CD4-positive, alpha-beta T cell treated with Interleukin-4 for 4 hours (primary cell): Measurements from ENCODE around the gene TENM4.

Source experiments
- DNase-seq: peaks from one replicate; pipeline ENCODE4 v3.0.0-alpha.2; 2020

Gene TENM4

DNA sequence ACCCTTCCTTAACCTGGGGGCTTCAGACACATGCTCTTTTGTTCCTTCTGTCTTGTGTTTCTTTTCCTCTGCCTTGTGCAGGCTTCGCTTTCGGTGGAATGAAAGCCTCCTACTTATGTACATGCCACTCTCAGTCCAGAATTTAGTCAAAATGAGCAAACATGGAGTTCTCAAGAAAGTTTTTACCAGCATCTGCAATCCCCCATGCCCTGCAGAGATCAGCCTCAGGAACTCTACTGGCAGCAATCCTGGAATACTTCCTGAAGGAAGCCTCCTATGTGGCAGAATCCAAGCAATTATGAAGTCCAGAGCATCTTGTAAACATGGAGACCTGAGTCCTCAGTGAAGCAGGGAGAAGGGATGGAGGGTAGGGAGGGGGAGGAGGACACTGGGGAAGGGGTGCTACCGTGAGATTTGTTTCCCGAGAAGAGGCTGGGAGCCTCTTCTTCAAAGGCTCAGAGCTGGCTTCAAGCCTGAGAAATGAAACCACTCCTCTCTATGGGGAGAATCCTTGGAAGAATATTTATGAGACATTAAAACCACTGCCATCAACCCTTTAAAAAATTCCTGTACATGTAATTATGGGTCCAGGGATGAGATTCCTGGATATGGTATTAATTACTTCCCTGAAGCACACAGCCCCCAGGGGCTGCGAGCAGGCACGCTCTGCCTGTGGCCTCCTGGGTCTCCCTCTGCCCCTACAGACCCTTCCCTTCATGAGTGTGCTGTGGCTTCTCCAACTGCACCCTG, 58.4 kb downstream of the TENM4 start:
- DNase-seq, result no peak

DNA sequence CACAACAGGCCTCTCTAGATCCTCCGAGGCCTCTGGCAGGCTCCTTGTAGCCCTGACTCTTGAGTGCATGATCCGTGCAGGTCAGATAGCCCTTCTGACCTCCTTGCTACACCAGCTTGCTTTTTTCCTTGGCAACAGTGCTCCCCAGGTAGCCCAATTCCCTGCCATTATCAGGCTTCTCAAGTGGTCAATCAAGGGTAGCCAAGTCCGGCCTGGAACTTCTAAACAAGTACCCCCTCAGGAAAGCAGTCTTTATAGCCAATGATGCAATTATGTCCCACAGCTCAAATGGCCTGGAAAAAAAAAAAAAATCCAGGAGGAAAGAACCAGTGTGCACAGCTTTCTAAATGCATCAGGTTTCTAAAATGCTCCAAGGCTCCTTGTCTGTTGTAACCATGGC, 59.8 kb downstream of the TENM4 start:
- no peak for DNase-seq

DNA sequence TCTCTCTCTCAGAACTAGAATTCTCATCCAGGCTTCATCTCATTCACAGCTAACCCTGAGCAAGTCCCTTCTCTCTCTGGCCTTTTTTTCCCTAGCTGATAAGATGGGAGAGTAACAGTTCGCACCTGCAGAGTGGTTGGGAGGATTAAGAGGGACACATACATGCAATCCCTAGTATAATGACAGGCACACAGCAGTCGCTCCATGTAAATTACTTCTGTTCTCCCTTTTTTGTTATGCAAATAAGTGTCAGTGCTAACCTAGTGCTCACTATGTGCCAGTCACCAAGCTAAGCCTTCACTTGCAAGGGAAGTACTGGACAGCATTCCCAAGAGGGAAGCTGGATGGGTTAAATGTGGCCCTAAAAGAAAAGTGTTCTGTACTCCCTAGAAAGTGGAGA, 63.4 kb downstream of the TENM4 start:
- DNase-seq, result no peak

DNA sequence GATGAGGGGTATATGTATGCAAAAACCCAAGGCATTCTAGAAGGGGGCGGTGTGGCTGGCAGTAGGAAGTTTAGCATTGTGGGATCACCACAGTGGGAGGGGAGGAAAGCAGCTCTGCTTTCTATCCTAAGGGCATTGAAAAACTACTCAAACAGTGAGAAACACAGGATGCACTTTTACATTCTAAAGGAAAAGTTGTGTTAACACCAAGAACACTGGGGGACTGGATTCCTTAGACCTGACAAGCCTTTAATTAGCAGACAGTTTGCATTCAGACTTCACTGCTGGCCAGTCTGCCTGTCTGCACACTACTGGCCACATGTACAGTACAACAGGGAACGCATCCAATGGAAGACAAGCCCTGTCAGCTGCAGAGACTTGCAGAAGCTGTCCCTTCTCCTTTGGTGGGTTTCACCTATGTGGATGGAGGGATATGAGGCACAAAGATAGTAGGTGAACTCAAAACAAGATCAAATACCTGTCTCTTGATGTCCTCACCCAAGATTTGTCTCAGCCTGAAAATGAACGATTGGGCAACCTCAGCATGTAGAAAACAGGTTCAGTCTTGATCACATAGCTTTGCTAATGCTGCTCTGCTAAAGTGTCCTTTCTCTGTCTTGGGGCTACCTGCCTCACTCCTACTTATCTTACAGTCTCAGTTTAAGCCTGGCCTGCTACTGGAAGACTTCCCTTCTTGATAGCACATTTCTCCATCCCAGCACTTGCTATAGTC, 64.8 kb downstream of the TENM4 start:
- DNase-seq, result no peak

DNA sequence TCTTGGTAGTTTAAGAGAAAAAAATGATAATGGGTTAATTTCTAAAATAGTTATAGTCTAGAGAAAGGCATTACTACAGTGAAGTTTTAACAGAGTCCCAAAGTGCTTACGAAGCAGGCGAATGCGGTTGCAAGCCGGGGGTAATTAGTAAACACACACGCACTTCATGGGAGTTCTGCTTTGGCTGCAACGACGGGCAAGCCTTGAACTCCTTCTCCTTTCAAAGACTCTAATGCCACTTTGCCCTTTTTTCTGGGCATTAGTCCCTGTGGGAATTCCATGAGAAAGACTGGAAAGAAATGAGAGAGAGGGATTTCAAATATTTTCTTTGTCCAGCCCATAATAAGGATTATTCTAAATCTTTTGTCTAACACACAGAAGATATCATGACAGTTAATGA, 66.1 kb downstream of the TENM4 start:
- no peak for DNase-seq

DNA sequence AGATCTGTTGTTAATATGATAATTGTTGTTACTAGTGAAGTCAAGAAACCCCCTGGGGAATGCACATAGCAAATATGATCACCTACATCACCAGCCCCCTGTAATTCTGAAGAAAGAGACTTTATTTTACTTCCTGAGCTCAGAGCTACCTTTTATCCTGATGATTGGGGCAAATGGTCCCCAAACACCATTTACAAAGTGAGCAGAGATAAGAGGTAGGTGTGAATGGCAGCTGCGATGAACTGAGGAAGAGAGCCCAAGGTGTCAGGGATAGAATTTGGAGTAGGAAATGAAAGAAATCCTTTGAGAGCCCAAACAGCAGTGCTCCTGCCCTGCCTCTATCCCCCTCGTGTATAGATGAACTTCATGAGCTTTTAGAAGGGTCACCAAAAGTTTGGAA, 69.1 kb downstream of the TENM4 start:
- no peak for DNase-seq

DNA sequence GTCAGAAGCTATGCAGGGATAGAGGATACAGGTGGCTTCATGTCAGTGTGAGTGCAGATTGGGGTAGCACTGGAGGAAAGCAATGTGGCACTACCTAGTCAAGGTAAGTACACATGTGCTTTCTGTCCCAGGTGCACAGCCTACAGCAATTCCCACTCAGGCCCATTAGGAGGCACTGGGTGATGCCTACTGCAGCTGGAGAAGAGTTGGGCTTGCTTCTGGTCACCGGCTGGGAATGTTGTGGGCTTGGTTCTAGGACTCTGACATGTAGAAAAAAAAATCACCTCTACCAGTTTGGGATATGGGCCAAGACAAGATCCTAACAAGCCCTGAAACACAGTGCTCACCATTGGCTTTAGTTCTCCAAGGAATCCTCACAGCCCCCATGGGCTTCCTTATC, 69.7 kb downstream of the TENM4 start:
- no peak for DNase-seq

DNA sequence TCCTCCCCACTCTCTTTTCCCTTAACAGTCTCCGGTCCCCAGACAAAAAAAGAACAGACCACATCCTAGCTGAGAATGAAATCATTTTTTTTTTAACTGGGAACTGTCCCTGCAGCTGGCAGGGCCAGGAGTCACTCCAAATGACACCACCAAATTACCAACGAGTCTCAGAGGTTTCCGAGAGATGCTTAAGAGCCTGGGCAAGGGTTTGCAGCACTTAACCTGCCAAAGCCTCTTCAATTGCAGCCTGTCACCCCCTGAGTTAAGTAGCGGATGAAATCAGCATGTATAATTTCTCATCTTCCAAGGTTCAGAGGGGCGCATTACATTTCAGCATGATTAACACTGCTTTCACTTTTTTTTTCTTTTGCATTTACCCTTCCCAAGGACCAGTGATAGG, 71.8 kb downstream of the TENM4 start:
- no peak for DNase-seq

DNA sequence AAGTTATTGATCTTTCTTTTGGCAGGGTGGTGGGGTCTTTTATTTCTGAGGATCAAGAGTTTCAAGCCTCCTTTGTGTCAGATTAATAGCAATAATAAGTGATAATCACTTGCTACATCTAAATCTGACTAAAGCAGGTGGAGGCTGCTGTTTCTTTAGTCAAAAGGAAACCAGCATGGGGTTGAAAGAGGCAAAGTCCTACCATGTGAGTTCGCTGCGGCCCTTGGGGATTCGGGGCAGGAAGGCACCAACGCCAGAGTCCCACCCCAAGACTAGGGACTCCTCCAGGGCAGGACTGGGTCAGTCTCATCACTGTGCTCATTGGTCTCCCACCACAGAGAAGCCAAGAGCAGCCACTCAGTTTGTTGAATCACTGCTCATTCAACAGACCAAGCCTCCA, 73.0 kb downstream of the TENM4 start:
- DNase-seq, result no peak

DNA sequence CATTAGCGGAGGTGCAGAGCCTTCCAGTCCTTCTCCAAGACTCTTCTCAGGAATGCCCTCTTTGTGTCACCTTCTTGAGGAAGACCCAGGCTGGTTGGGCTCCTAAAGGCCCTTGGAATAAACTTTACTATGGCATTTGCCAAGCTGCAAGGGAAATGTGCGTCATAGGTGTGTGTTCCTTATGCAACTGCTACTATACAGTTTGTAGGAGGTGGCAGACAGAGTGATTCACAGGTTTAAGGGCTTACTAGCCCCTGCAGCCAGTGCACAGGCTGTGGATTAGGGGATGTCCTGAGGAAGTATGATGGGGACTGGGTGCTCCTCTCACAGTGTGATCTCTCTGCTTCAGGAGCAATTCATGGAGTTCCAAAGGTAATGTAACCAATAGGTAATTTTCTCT, 74.6 kb downstream of the TENM4 start:
- no peak for DNase-seq

DNA sequence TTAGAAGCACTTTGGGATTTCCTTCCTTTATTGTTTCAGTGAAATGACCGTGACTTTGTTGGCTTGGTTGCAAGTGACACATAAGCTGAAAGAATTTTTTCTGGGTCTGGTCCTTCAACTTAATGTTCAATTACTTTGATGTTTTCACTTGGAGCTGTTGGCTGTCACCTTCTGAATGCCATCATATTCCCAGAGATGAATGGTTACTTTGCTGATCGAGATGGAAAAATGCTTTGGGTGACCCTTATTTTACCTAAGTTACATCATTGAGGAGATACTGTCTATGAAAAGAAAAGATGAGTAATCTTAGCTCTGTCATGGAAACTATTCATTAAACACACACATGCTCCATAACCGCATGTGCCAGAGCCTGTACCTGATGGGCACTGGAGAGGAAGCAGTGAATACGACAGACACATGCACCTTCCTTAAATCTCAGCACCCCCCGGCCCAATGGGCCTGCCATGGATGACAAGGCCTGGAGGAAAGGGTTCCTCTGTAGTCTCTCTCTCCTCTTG, 76.9 kb downstream of the TENM4 start:
- DNase-seq, result no peak

DNA sequence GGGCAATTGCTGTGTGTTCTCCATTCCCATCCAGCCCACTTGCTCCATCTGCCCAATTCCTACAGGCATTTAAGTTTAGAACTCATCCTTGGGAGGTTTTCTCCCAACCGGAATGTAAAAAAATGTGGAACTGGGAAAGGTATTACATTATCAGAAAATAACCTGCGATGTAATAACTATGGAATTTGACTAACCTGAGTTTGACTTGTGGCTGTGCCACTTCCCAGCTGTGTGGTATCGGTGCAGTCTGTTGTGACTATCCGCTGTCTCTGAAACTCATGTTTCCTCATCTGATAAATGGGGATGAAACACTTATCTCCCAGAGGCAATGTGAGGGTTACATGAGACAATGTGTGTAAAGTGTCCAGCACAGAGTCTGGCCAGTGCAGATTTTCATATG, 77.6 kb downstream of the TENM4 start:
- DNase-seq, result no peak

DNA sequence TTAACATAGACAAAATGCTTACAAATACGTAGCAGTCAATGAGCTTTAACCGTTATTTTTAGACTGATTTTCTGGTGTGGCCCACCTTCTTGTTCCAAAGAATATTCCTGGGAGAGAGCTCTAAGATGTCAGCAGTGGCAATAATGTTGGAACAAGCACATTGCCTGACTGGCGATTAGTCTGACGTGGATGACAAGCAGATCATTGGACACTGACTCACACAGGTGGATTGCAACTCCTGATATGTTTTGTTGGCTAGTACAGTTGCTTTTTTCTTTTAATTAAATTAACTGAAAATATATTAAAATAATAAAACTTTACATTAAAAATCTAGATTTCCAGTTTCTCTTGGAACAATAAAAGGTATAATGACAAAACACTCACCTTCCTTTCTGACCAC, 78.0 kb downstream of the TENM4 start:
- DNase-seq, result no peak

DNA sequence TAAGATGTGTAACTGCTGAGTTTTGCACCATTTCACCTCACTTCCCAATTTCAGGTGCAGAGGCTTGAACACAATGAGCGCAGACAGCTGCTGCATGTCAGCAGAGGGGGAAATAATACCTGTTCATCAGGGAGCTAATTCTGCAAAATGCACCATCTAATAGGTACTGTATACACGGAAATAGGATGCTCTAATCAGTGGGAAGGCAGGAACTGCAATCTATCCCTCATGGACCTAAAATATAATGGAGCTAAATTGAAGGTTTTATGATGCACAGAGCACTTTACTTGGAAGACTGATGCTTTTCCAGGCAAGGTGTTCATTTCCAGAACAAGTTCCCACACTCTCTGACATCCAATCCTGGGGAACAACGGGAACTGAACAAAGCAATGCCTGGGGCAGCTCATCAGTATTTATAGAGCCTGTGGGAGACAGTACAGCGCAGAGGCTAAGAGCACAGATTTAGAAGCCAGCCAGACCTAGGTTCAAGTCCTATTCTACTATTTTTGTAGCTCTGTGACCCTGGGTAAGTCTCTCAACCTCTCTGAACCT, 78.5 kb downstream of the TENM4 start:
- DNase-seq, result no peak

DNA sequence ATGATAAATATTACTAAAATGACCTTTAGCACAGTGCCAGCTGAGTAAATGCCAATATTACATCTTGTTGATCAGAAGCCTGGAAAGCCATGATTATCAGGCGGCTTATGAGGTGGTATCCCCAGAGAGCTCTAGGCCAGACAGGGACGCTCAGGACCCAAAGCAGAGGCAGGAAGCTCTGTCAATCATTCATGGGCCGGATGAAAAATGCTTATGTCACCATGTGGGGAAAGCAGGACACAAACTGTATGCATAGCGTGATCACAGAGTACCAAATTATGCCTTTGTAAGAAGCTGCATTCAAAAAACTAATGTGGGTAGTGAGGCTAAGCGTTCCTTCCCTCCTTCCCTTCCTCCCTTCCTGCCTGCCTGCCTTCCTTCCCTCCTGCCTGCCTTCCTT, 82.6 kb downstream of the TENM4 start:
- no peak for DNase-seq

DNA sequence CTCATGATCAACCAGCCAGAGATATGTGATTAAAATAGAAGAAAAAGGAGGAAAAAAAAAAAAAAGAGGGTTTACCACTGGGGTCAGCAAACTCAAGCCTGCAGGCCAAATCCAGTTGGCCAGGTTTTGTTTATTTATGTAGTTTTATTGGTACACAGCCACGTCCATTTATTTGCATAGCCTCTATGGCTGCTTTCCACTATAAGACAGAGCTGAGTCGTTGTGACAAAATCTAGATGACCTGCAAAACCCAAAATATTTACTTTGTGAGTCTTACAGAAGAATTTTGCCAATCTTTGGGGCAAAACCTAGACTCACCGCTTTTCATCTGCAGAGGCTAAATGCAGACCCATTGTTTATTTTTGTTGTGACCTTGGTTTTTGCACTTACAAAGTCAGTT, 87.1 kb downstream of the TENM4 start:
- DNase-seq, result no peak

DNA sequence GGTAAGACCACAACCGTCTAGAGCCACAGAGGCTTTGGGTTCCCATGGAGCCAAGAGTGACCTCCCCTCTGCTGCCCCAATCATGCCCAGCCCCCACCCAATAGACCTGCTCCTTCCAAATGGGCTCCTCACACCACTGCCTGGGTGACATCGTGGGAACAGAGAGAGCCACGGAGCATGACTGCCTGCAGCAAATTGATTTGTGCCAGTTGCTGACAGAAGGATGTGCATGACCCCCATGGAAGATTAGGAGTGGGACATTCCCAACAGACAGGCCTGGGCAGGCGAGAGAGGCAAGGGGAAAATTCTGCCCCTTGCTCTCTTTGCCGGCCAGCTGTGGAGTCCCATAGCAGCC, 88.5 kb downstream of the TENM4 start:
- no peak for DNase-seq

DNA sequence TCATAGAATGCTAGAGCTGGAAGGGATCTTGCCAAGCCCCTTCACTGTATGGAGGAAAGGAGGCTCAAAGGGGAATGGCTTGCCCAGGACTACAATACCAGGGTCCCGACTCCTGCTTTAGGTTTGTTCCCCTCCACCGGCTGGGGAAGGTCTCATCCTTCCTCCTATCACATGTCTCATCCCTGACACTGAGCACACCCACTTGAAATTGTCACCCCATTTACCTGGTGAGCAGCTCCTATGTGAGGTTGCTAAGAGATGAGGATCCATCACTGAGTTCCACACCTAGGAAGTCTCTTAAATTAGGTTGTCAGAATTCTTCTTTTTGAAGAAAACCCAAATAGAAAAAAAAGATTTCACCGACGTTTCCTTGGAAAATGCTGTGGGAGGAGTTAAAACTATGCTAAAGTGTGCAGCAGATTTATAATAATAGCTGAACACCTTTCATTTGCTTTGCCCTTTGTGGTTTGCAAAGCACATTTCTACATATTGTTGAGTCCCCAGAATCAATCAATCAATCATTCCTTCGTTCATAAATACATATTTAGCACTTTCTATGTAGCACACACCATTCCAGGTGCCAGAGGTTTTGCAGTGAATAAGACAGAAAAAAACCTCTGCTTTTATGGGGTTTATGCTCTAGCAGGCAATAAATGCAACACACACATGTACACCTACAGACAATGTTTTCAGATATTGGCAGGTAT, 91.7 kb downstream of the TENM4 start:
- DNase-seq, result no peak

DNA sequence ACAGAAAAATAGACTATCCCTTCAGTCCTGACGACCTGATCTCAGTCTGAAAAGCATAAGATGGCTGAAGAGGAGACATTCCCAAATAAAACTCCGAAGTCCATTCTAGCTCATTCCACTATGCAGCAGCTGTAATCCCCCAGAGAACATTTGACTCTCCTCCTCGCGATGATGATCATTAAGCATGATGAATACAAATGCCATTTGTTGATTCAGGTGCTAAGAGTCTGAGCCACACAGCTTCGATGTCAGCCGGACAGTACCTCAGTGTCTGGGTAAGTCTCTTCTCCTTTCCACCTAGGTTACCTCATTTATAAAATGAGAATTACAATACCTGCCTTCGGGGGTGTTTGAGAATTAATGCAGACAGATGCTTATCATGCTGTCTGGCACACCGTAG, 94.8 kb downstream of the TENM4 start:
- DNase-seq, result no peak

DNA sequence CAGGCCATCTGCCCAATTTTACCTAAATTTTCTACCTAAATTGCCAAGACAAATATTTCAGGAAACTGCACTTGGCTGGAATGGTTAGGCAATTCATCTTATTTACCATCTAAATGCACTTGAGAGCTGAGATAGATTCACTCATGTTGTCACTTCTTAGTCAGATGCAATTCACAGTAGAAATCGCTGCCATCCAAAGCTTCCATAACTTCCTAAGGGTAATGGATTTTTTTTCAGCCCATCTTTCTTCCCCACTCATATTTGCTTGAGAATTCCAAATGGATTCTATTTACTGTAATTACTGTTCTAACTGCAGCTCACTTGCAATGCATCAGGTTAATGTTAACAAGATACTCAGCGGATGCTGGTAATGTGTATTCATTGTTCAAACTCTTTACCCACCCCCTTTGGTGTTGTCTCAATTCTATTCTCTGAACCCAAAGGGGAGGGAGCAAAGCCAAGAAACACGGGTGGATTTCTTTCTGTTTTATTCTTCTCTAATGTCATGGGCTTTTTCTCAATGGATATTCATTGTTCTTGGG, 96.0 kb downstream of the TENM4 start:
- DNase-seq, result no peak

DNA sequence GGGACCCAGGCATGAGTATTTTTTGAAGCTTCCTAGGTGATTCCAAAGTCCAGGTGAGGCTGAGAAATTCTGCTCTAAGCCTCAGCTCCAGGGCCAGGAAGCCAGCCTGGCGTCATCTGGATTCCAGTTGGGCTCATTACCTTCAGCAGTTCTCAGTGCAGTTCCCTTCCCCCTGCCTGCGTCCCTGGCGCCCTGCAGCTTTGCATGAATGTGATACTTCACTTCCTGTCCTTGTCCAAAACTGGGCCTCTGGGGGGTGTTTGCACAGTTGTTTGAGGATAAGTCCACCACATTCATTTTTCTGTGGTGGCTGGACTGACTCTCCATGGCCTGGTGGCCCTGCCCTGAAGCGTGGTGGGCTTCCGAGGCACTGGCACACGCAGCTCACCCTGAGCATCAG, 98.1 kb downstream of the TENM4 start:
- DNase-seq, result no peak

DNA sequence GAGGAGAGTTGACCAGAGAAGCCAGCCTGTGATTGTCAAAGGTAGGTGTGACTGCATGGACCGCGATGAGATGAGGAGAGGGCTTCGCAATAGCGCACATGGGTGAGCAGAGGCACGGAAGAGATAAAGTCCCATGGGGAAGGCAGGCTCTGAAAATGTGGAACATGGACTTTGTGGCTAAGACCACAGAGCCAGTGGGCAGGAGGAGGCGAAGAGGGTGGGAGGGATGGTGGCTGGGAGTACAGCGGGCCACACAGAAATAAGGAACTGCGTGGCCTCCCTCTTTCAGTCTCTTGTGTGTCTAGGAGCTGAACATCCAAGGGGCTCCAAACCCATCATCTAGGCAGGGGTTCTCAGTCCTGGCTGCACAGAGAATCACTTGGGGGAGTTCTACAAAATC, 98.6 kb downstream of the TENM4 start:
- DNase-seq, result no peak

DNA sequence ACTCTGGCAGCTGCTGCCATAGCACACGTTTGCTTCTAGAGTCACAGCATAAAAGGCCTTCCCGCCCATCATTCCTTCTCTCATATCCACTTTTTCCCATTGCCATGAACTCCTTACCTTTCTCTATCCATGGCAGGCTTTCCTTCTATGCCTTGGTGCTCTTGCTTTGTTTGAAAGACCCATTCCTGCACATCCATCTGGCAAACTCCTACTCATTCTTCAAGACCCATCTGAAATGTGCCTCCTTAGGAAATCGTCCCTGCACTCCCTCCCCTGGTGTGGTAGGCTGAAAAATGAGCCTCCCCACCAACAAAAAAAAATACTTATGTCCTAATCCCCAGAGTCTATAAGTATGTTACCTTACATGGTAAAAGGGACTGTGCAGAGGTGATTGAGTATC, 100.3 kb downstream of the TENM4 start:
- DNase-seq, result no peak
